Left lung (tissue), 10 donors: Measurements from ENCODE around the gene RIPOR1. TPM values are rescaled to one million over a fixed set of nuclear protein-coding genes. Genes with fewer than 3 reads are reported as not detected.
"Not testable (repeated sequence)": the region's sequence is repeated elsewhere in the genome, so short reads cannot be mapped to it uniquely, and the experiment has no call there.

Experiments used
- ATAC-seq: fragments of 200-7000 bp; cut with Tn5 transposase; one replicate; pipeline ENCODE4 v1.9.1; 2020; ENCODE audit warnings: moderate library complexity
- DNase-seq, 4 donors: peaks; one replicate each; pipeline ENCODE4 v3.0.0-alpha.2; 2013 to 2020
- H3K27ac ChIP-seq, 2 donors: fragments of 200-600 bp; sonication (generic) in 1 of 2; one replicate each; pipeline versions ENCODE4 v1.5.0 to v1.8.0; 2020 to 2021
- H3K27me3 ChIP-seq, 2 donors: fragments of 200-600 bp; sonication (generic) in 1 of 2; one replicate each; pipeline versions ENCODE4 v1.5.0 to v1.8.0; 2020 to 2021
- H3K36me3 ChIP-seq, 2 donors: fragments of 200-600 bp; sonication (generic) in 1 of 2; one replicate each; pipeline versions ENCODE4 v1.5.0 to v1.8.0; 2020 to 2021
- H3K4me1 ChIP-seq, 2 donors: fragments of 200-600 bp; one replicate each; pipeline ENCODE4 v1.8.0; 2021
- H3K4me3 ChIP-seq, 2 donors: fragments of 200-600 bp; sonication (generic) in 1 of 2; one replicate each; pipeline versions ENCODE4 v1.5.0 to v1.8.0; 2020 to 2021; ENCODE audit warnings: mild to moderate bottlenecking in 1 of 2
- H3K9me3 ChIP-seq, 2 donors: fragments of 200-600 bp; sonication (generic) in 1 of 2; one replicate each; pipeline versions ENCODE4 v1.5.0 to v1.8.0; 2020 to 2021
- intact Hi-C, 2 donors: fragments of 100-400 bp; cut with DNase I; formaldehyde crosslinking; loops; one replicate each; pipeline versions ENCODE4 v1.11.2 to v1.14.2; 2022
- polyA plus RNA-seq, 6 donors: library from polyadenylated mRNA; unstranded; fragments of 120-200 nt; gene quantifications; one replicate each; pipeline ENCODE4 v1.2.1, GENCODE V29; 2013; ENCODE audit not compliant: insufficient read length in 6 of 6
- total RNA-seq, 2 donors: library from RNA; stranded (reverse); fragmentation: NEBNext Ultra II Directional; extraction: Animal tissue kit (Norgen Biotek cat#: 25700); gene quantifications; one replicate each; pipeline ENCODE4 v1.2.1, GENCODE V29; 2021
- TF ChIP-seq, protein P1 (sequence below), 2 donors: fragments of 200-600 bp; sonication (generic) in 1 of 2; IDR thresholded peaks; one replicate each; pipeline versions ENCODE4 v1.5.0 to v1.8.0; 2021; ENCODE audit warnings: antibody characterized with exemption in 2 of 2
- donor health status: DM: no; HTN: yes; CAD: no.
- donor health status: DM: no; HTN: no; CAD: no.

RIPOR1 gene
- total and polyA plus RNA-seq, 8 donors = 52.8 to 123 (median 65.7) TPM

DNA sequence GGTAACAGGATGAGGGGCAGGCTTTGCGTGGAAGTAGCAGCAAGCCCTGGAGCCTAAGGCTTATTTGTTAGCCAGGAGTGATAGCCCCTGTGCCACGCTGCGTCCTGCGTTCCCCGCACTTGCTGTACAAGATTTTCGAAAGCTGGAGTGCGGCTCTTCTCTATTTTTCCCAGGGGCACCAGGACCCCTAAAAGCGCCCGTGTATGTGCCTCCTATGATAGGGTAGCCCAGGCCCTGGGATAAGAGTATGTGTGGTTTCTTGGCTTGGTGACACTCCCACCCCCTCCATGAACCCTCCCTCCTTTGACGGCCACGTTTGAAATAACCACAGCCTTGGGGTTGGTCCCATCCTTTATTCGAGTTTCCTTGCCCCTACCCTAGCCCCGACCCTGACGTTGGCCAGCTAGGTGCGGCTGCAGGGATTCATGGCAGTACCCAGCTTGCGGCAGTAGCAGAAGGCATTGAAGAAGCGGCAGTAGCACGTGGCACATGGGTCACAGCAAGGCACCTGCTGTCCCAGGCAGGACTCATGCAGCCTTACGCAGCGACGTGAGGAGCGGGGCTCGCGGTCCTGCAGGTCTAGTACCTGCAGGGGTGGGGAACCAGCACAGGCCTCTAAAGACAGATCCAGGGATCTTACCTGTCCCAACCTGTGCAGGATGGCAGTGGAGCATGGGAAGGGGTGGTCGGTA is 46.2 kb upstream of the RIPOR1 start:
- Histone ChIP-seq H3K4me3 (peak overlapping the region; percentile 84 to 98), H3K27ac (peak overlapping the region; percentile 96 to 97), H3K9me3 (no peaks in the 10 kb centered on the region), H3K27me3 (no peaks in the 10 kb centered on the region), H3K4me1 (peaks cover 15 to 79% of the 10 kb centered on the region in 2 donors), H3K36me3 (peaks cover 0 to 15% of the 10 kb centered on the region in 2 donors)
- TF ChIP-seq, protein P1, sequence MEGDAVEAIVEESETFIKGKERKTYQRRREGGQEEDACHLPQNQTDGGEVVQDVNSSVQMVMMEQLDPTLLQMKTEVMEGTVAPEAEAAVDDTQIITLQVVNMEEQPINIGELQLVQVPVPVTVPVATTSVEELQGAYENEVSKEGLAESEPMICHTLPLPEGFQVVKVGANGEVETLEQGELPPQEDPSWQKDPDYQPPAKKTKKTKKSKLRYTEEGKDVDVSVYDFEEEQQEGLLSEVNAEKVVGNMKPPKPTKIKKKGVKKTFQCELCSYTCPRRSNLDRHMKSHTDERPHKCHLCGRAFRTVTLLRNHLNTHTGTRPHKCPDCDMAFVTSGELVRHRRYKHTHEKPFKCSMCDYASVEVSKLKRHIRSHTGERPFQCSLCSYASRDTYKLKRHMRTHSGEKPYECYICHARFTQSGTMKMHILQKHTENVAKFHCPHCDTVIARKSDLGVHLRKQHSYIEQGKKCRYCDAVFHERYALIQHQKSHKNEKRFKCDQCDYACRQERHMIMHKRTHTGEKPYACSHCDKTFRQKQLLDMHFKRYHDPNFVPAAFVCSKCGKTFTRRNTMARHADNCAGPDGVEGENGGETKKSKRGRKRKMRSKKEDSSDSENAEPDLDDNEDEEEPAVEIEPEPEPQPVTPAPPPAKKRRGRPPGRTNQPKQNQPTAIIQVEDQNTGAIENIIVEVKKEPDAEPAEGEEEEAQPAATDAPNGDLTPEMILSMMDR (IDR thresholded peaks at IDR 0.05) = no peak
- intact Hi-C loops = no loop called here
- ATAC-seq (no peak), DNase-seq (peak in 1 of 4 donors; percentile 76)

DNA sequence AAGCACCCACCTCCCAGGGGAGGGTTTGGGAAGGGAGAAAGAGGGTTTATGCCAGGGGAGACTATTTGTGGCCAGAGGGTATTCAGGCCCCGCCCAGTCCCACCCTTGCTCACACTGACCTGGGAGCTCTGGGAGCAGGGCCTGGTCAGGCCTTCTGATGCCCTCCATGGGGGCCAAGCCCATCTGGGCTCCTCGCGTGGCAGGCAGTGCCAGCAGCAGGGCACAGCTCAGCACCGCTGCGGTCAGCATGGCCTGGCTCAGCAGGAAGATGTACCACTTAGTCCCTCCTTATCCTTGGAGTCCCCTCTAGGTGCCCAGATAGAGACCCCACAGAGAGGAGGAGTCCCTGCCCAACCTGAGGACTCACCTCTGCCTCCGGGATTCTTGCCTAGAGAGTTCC is 45.5 kb upstream of the RIPOR1 start, which contains the start of gene AGRP:
AGRP (minus strand) TSS at position 398 of the 400 bp plus-strand sequence; CDS start at position 249, 149 bp downstream.
- Histone ChIP-seq H3K4me3 (peak within 1 kb of the TSS in 1 of 2 donors; percentile 84), H3K9me3 (no peaks in the 10 kb centered on the region), H3K36me3 (peaks cover 0 to 9% of the 10 kb centered on the region in 2 donors), H3K27me3 (no peaks in the 10 kb centered on the region), H3K27ac (peak within 1 kb of the TSS in 1 of 2 donors; percentile 97), H3K4me1 (peaks cover 15 to 79% of the 10 kb centered on the region in 2 donors)
- intact Hi-C loops = no loop called here
- DNase-seq (no peak), ATAC-seq (no peak)
- TF ChIP-seq, protein P1 (IDR thresholded peaks at IDR 0.05) = no peak

- Histone ChIP-seq H3K4me1 (peaks cover 15 to 79% of the 10 kb centered on the region in 2 donors), H3K9me3 (no peaks in the 10 kb centered on the region), H3K27ac (no peak overlapping the region), H3K36me3 (peaks cover 0 to 2% of the 10 kb centered on the region in 2 donors), H3K27me3 (no peaks in the 10 kb centered on the region), H3K4me3 (no peak overlapping the region)
- DNase-seq (no peak), ATAC-seq (no peak)
- TF ChIP-seq, protein P1 (IDR thresholded peaks at IDR 0.05) = no peak
- intact Hi-C loops = no loop called here
These were observed 44.7 kb upstream of the RIPOR1 start for GRCh38 chr16:67483731-67484525.

- no peaks in the 10 kb centered on the region for H3K9me3 ChIP-seq
- H3K27me3 ChIP-seq = no peaks in the 10 kb centered on the region
- peak; percentile 26 for ATAC-seq
- TF ChIP-seq, protein P1 (IDR thresholded peaks at IDR 0.05) = no peak
- peaks cover 9 to 93% of the 10 kb centered on the region in 2 donors for H3K4me1 ChIP-seq
- peak in 1 of 4 donors; percentile 46 for DNase-seq
- no peaks in the 10 kb centered on the region for H3K36me3 ChIP-seq
- peak overlapping the region in 1 of 2 donors; percentile 91 for H3K27ac ChIP-seq
- H3K4me3 ChIP-seq = no peak overlapping the region
- intact Hi-C loops = no loop called here
These were observed 41.8 kb upstream of the RIPOR1 start for GRCh38 chr16:67486805-67487204.

DNA sequence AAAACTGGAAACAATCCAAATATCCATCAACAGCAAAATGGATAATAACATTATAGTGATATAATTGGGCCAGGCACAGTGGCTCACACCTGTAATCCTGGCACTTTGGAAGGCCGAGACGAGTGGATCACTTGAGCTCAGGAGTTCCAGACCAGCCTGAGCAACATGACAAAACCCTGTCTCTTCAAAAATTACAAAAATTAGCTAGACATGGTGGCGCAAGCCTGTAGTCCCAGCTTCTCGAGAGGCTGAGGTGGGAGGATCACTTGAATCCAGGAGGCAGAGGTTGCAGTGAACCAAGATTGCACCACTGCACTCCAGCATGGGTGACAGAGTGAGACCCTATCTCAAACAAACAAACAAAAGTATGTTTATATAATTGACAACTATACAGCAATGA is 41.1 kb upstream of the RIPOR1 start:
- H3K9me3 ChIP-seq, DNase-seq, ATAC-seq, intact Hi-C loops, H3K27me3 ChIP-seq, H3K4me3 ChIP-seq, H3K36me3 ChIP-seq: not testable (repeated sequence)
- H3K27ac ChIP-seq = peak overlapping the region in 1 of 2 donors; percentile 91
- peaks cover 1 to 93% of the 10 kb centered on the region in 2 donors for H3K4me1 ChIP-seq
